Keratinocyte (primary cell): Measurements from ENCODE around the gene SURF1.

Experiments
- EZH2 ChIP-seq: IDR thresholded peaks from one replicate; pipeline ENCODE4 v1.6.1; 2012; ENCODE audit warnings: inconsistent platforms, mild to moderate bottlenecking, low read length, moderate library complexity
- TF ChIP-seq, protein P1 (sequence below), 3 experiments: IDR thresholded peaks in 1 of 3; conservative IDR thresholded peaks in 1 of 3; optimal IDR thresholded peaks in 1 of 3; 2 replicates in 2 of 3; 3 replicates in 1 of 3; pipeline versions ENCODE3 to v1.5.1; 2011; ENCODE audit warnings: low read length in 3 of 3, mild to moderate bottlenecking in 3 of 3, moderate library complexity in 2 of 3, control low read depth in 1 of 3, inconsistent platforms in 1 of 3; ENCODE audit not compliant: insufficient read depth in 2 of 3; ENCODE audit errors: extremely low read depth in 1 of 3

GRCh38 chr9:133335924-133336811 is 20.1 kb downstream of the SURF1 start, which contains the start of gene SURF6:
- TF ChIP-seq, protein P1, sequence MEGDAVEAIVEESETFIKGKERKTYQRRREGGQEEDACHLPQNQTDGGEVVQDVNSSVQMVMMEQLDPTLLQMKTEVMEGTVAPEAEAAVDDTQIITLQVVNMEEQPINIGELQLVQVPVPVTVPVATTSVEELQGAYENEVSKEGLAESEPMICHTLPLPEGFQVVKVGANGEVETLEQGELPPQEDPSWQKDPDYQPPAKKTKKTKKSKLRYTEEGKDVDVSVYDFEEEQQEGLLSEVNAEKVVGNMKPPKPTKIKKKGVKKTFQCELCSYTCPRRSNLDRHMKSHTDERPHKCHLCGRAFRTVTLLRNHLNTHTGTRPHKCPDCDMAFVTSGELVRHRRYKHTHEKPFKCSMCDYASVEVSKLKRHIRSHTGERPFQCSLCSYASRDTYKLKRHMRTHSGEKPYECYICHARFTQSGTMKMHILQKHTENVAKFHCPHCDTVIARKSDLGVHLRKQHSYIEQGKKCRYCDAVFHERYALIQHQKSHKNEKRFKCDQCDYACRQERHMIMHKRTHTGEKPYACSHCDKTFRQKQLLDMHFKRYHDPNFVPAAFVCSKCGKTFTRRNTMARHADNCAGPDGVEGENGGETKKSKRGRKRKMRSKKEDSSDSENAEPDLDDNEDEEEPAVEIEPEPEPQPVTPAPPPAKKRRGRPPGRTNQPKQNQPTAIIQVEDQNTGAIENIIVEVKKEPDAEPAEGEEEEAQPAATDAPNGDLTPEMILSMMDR (optimal IDR thresholded peaks at IDR 0.05 in 1 of 3, IDR thresholded peaks at IDR 0.05 in 1 of 3, conservative IDR thresholded peaks at IDR 0.05 in 1 of 3; ENCODE audit: extremely low read depth in 1 of 3, insufficient read depth in 2 of 3, low read length in 3 of 3), result no peak
- TF ChIP-seq EZH2, result no peak
